MM.1S (cell line): ENCODE results near the gene OPALIN.

ENCODE experiments used
- EZH2 ChIP-seq: fragments of 300-600 bp; sonication (generic); optimal IDR thresholded peaks from 2 replicates; pipeline ENCODE3; 2017; ENCODE audit warnings: low read depth, mild to moderate bottlenecking, antibody characterized with exemption, low read length, mixed read lengths
- EZH2phosphoT487 ChIP-seq: fragments of 300-600 bp; sonication (generic); IDR thresholded peaks from 2 replicates; pipeline ENCODE4 v1.6.1; 2018; ENCODE audit warnings: antibody characterized with exemption, low read length
- TF ChIP-seq, protein P1 (sequence below): fragments of 300-600 bp; sonication (generic); IDR thresholded peaks from 2 replicates; pipeline ENCODE4 v1.5.1; 2016; ENCODE audit warnings: antibody characterized with exemption, low read length, mixed read lengths

GRCh38 chr10:96346295-96346694 is 12.5 kb downstream of the OPALIN start:
- TF ChIP-seq, protein P1, sequence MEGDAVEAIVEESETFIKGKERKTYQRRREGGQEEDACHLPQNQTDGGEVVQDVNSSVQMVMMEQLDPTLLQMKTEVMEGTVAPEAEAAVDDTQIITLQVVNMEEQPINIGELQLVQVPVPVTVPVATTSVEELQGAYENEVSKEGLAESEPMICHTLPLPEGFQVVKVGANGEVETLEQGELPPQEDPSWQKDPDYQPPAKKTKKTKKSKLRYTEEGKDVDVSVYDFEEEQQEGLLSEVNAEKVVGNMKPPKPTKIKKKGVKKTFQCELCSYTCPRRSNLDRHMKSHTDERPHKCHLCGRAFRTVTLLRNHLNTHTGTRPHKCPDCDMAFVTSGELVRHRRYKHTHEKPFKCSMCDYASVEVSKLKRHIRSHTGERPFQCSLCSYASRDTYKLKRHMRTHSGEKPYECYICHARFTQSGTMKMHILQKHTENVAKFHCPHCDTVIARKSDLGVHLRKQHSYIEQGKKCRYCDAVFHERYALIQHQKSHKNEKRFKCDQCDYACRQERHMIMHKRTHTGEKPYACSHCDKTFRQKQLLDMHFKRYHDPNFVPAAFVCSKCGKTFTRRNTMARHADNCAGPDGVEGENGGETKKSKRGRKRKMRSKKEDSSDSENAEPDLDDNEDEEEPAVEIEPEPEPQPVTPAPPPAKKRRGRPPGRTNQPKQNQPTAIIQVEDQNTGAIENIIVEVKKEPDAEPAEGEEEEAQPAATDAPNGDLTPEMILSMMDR: no peak
- TF ChIP-seq EZH2: no peak
- no peak for TF ChIP-seq EZH2phosphoT487
